Small intestine (tissue), 16 donors: ENCODE measurements around the gene TTLL10. TPM values are rescaled to one million over a fixed set of nuclear protein-coding genes. Genes with fewer than 3 reads are reported as not detected.

ENCODE experiments used
- DNase-seq, 2 donors: peaks; one replicate each; pipeline versions ENCODE4 v3.0.0 to v3.0.0-alpha.2; 2013
- FAIRE-seq: peaks from 2 replicates; lab custom pipeline; 2012; peaks lifted over from hg19 to GRCh38; lab: Jason Lieb, UNC
- H3K27ac ChIP-seq, 3 donors: one replicate each; pipeline ENCODE4 v1.5.1; 2013; ENCODE audit warnings: low read length in 2 of 3, mild to moderate bottlenecking in 2 of 3, control low read depth in 1 of 3, inconsistent platforms in 1 of 3, low read depth in 1 of 3, moderate library complexity in 1 of 3
- H3K27me3 ChIP-seq, 3 donors: one replicate each; pipeline ENCODE4 v1.6.1; 2013; ENCODE audit warnings: low read length in 3 of 3, inconsistent platforms in 1 of 3; ENCODE audit not compliant: control insufficient read depth in 3 of 3, insufficient read depth in 3 of 3
- H3K36me3 ChIP-seq, 3 donors: one replicate each; pipeline ENCODE4 v1.6.1; 2013; ENCODE audit warnings: low read length in 3 of 3, inconsistent platforms in 1 of 3, low read depth in 1 of 3, mild to moderate bottlenecking in 1 of 3, moderate library complexity in 1 of 3; ENCODE audit not compliant: control insufficient read depth in 3 of 3, insufficient read depth in 2 of 3
- H3K4me1 ChIP-seq, 3 donors: one replicate each; pipeline ENCODE4 v1.6.1; 2013; ENCODE audit warnings: low read length in 2 of 3, inconsistent platforms in 1 of 3, low read depth in 1 of 3, mild to moderate bottlenecking in 1 of 3, moderate library complexity in 1 of 3; ENCODE audit not compliant: control insufficient read depth in 3 of 3, insufficient read depth in 2 of 3
- H3K4me3 ChIP-seq, 3 donors: one replicate each; pipeline ENCODE4 v1.5.1; 2013; ENCODE audit warnings: low read length in 3 of 3, control low read depth in 1 of 3, inconsistent platforms in 1 of 3, low read depth in 1 of 3, mild to moderate bottlenecking in 1 of 3, moderate library complexity in 1 of 3
- H3K9me3 ChIP-seq, 2 donors: one replicate each; pipeline ENCODE4 v1.6.1; 2013; ENCODE audit warnings: low read depth in 1 of 2, low read length in 1 of 2; ENCODE audit not compliant: control insufficient read depth in 2 of 2, insufficient read depth in 1 of 2
- WGBS, 3 donors: extraction: QIAGEN DNeasy Blood & Tissue Kit; methylation state at CpG; one replicate each; pipeline ENCODE4 v1.1.7; 2013; 5-methylcytosine and 5-hydroxymethylcytosine counted together
- long read RNA-seq, 10 donors: transcript quantifications; one replicate each; lab custom pipeline, GENCODE V29; 2026
- polyA plus RNA-seq, 4 donors: library from polyadenylated mRNA; stranded (reverse) in 3 of 4; unstranded in 1 of 4; fragments of 200-250 nt in 3 of 4; fragments of 120-200 nt in 1 of 4; gene quantifications; one replicate each; pipeline versions ENCODE4 v1.2.1 to v1.2.3, GENCODE V29; 2013
- donor health status: healthy with polysubstance abuse.
- donor health status: control.
- donor health status: control.
- donor health status: Bipolar disorder and iron deficiency.
- donor health status: healthy.

The TTLL10 gene
- under 1 TPM in 2 of 4 donors, not detected in 2; 0.21 to 0.36 TPM for polyA plus RNA-seq
- long read RNA-seq, donor 1 = 0 reads
- long read RNA-seq, donor 2 = 0 reads
- long read RNA-seq, donor 3 = 0 reads
- long read RNA-seq, donor 4 = 0 reads
- long read RNA-seq, donor 5 = 0 reads
- long read RNA-seq, donor 6 = 0 reads
- long read RNA-seq, donor 7 = 0 reads
- long read RNA-seq, donor 8 = 0 reads
- long read RNA-seq, donor 9 = 0 reads
- long read RNA-seq, donor 10 = 0 reads

GRCh38 chr1:1173793-1174415, at the start of gene TTLL10:
Gene TTLL10 (plus strand): TSS chr1:1173880. CDS start chr1:1179216, 5,336 bp downstream.
- peaks cover 0 to 19% (median 8%) of the 10 kb centered on the region in 3 donors for H3K27me3 ChIP-seq
- H3K4me1 ChIP-seq = peaks cover 0 to 6% (median 0%) of the 10 kb centered on the region in 3 donors
- no peak within 1 kb of the TSS for H3K4me3 ChIP-seq
- no peak for FAIRE-seq
- H3K9me3 ChIP-seq = no peaks in the 10 kb centered on the region
- peak in 1 of 2 donors; percentile 55 for DNase-seq
- peaks cover 0 to 35% (median 0%) of the 10 kb centered on the region in 3 donors for H3K36me3 ChIP-seq
- no peak within 1 kb of the TSS for H3K27ac ChIP-seq
- 45 to 86% (median 63%) methylated on average over 20 to 35 of the region's 35 CpGs for WGBS, 3 donors

- peaks cover 0 to 7% (median 0%) of the 10 kb centered on the region in 3 donors for H3K36me3 ChIP-seq
- peaks cover 0 to 78% (median 13%) of the 10 kb centered on the region in 3 donors for H3K4me1 ChIP-seq
- H3K4me3 ChIP-seq = no peak overlapping the region
- FAIRE-seq = no peak
- H3K27ac ChIP-seq = peak overlapping the region; percentile 89 to 96 (median 94)
- peaks cover 1 to 4% of the 10 kb centered on the region in 2 donors for H3K9me3 ChIP-seq
- DNase-seq = peak in 1 of 2 donors; percentile 86
- peaks cover 0 to 3% (median 0%) of the 10 kb centered on the region in 3 donors for H3K27me3 ChIP-seq
- 13 to 64% (median 39%) methylated on average over 7 of the region's 7 CpGs for WGBS, 3 donors
Observed at GRCh38 chr1:1124508-1124785, 49.2 kb upstream of the TTLL10 start.

- Histone ChIP-seq H3K9me3 (peaks cover 1 to 4% of the 10 kb centered on the region in 2 donors), H3K36me3 (peaks cover 0 to 7% (median 0%) of the 10 kb centered on the region in 3 donors), H3K4me3 (peak overlapping the region in 1 of 3 donors; percentile 5), H3K27ac (peak overlapping the region; percentile 89 to 96 (median 94)), H3K4me1 (peaks cover 0 to 84% (median 13%) of the 10 kb centered on the region in 3 donors), H3K27me3 (peaks cover 0 to 1% (median 0%) of the 10 kb centered on the region in 3 donors)
- FAIRE-seq (no peak), DNase-seq (peak; percentile 92 to 97)
- WGBS, 3 donors = 9 to 58% (median 33%) methylated on average over 26 to 29 of the region's 29 CpGs
Observed at GRCh38 chr1:1124786-1125642, 48.7 kb upstream of the TTLL10 start.

- Histone ChIP-seq H3K27me3 (no peaks in the 10 kb centered on the region), H3K9me3 (peaks cover 1 to 4% of the 10 kb centered on the region in 2 donors), H3K36me3 (peaks cover 0 to 7% (median 0%) of the 10 kb centered on the region in 3 donors), H3K4me3 (no peak overlapping the region), H3K4me1 (peaks cover 0 to 93% (median 13%) of the 10 kb centered on the region in 3 donors), H3K27ac (peak overlapping the region; percentile 89 to 96 (median 94))
- FAIRE-seq = no peak
- WGBS, 3 donors = 69 to 83% (median 76%) methylated on average over 15 to 18 of the region's 18 CpGs
- DNase-seq = no peak
Observed at GRCh38 chr1:1125945-1126344, 47.7 kb upstream of the TTLL10 start.

- peaks cover 1 to 4% of the 10 kb centered on the region in 2 donors for H3K9me3 ChIP-seq
- peaks cover 0 to 11% (median 0%) of the 10 kb centered on the region in 3 donors for H3K36me3 ChIP-seq
- no peak for FAIRE-seq
- DNase-seq = peak in 1 of 2 donors; percentile 37
- 15 to 65% (median 43%) methylated on average over 42 to 45 of the region's 45 CpGs for WGBS, 3 donors
- peak overlapping the region; percentile 86 to 89 (median 88) for H3K27ac ChIP-seq
- H3K4me3 ChIP-seq = peak overlapping the region; percentile 28 to 65 (median 59)
- H3K4me1 ChIP-seq = peaks cover 0 to 83% (median 14%) of the 10 kb centered on the region in 3 donors
- no peaks in the 10 kb centered on the region for H3K27me3 ChIP-seq
Observed at GRCh38 chr1:1127551-1128451, 45.9 kb upstream of the TTLL10 start.

GRCh38 chr1:1128454-1129139, 45.1 kb upstream of the TTLL10 start:
- WGBS, 3 donors = 10 to 62% (median 34%) methylated on average over 29 to 32 of the region's 32 CpGs
- FAIRE-seq (no peak), DNase-seq (peak; percentile 66 to 70)
- H3K36me3 ChIP-seq = peaks cover 0 to 13% (median 0%) of the 10 kb centered on the region in 3 donors
- peaks cover 1 to 4% of the 10 kb centered on the region in 2 donors for H3K9me3 ChIP-seq
- peak overlapping the region; percentile 86 to 89 (median 88) for H3K27ac ChIP-seq
- peak overlapping the region; percentile 30 to 65 (median 59) for H3K4me3 ChIP-seq
- no peaks in the 10 kb centered on the region for H3K27me3 ChIP-seq
- H3K4me1 ChIP-seq = peaks cover 0 to 79% (median 14%) of the 10 kb centered on the region in 3 donors

GRCh38 chr1:1129381-1129821, 44.3 kb upstream of the TTLL10 start:
- FAIRE-seq (no peak), DNase-seq (peak in 1 of 2 donors; percentile 25)
- peaks cover 0 to 73% (median 10%) of the 10 kb centered on the region in 3 donors for H3K4me1 ChIP-seq
- peaks cover 0 to under 1% of the 10 kb centered on the region in 2 donors for H3K9me3 ChIP-seq
- no peaks in the 10 kb centered on the region for H3K27me3 ChIP-seq
- peaks cover 0 to 15% (median 0%) of the 10 kb centered on the region in 3 donors for H3K36me3 ChIP-seq
- peak overlapping the region; percentile 86 to 89 (median 88) for H3K27ac ChIP-seq
- H3K4me3 ChIP-seq = peak overlapping the region; percentile 21 to 65 (median 59)
- WGBS, 3 donors = 22 to 70% (median 48%) methylated on average over 19 of the region's 19 CpGs
